ENCODE results near the gene NOSIP. TPM values are rescaled to one million over a fixed set of nuclear protein-coding genes. Genes with fewer than 3 reads are reported as not detected.

NOSIP gene
- total RNA-seq, 1 donor from 2014 or later, result 56.3 TPM

GRCh38 chr19:49594993-49595818 lies 14.8 kb upstream of the NOSIP start:
- DNase-seq (ENCODE audit: low spot score), result no peak

GRCh38 chr19:49594157-49594992 lies 14.0 kb upstream of the NOSIP start:
- no peak for DNase-seq (ENCODE audit: low spot score)

GRCh38 chr19:49593233-49594113 lies 13.1 kb upstream of the NOSIP start:
- DNase-seq (ENCODE audit: low spot score), result peak; percentile 94

- DNase-seq (ENCODE audit: low spot score), result no peak
These were observed 12.3 kb upstream of the NOSIP start for GRCh38 chr19:49592486-49593232.

- DNase-seq (ENCODE audit: low spot score), result no peak
These were observed 11.6 kb upstream of the NOSIP start for GRCh38 chr19:49591731-49592485.

GRCh38 chr19:49590971-49591730 lies 10.8 kb upstream of the NOSIP start, which contains the start of gene PRR12:
PRR12 (plus strand) TSS chr19:49591182; CDS start chr19:49591655, 473 bp downstream.
- DNase-seq (ENCODE audit: low spot score), result peak; percentile 45

GRCh38 chr19:49590071-49590970 lies 10.0 kb upstream of the NOSIP start:
- peak; percentile 96 for DNase-seq (ENCODE audit: low spot score)

GRCh38 chr19:49589502-49589905 lies 9.1 kb upstream of the NOSIP start:
- DNase-seq (ENCODE audit: low spot score), result no peak

GRCh38 chr19:49588365-49589122 lies 8.2 kb upstream of the NOSIP start:
- no peak for DNase-seq (ENCODE audit: low spot score)

GRCh38 chr19:49587227-49587626 lies 6.9 kb upstream of the NOSIP start:
- no peak for DNase-seq (ENCODE audit: low spot score)

- no peak for DNase-seq (ENCODE audit: low spot score)
These were observed 4.7 kb upstream of the NOSIP start for GRCh38 chr19:49585023-49585422.

GRCh38 chr19:49583239-49583638 lies 2.9 kb upstream of the NOSIP start:
- no peak for DNase-seq (ENCODE audit: low spot score)

- DNase-seq (ENCODE audit: low spot score), result no peak
These were observed 702 bp upstream of the NOSIP start, which contains the start of gene PRRG2 for GRCh38 chr19:49581007-49581508. PRRG2 (plus strand) TSS chr19:49581316; CDS start chr19:49583220, 1,904 bp downstream.

GRCh38 chr19:49579947-49580263 lies 451 bp downstream of the NOSIP start:
- no peak for DNase-seq (ENCODE audit: low spot score)

- DNase-seq (ENCODE audit: low spot score), result no peak
These were observed 1.2 kb downstream of the NOSIP start for GRCh38 chr19:49579193-49579592.

- no peak for DNase-seq (ENCODE audit: low spot score)
These were observed 6.1 kb downstream of the NOSIP start for GRCh38 chr19:49574206-49574755.

GRCh38 chr19:49573425-49573824 lies 6.9 kb downstream of the NOSIP start:
- DNase-seq (ENCODE audit: low spot score), result no peak
